Measurements from ENCODE around the gene BRF1.

GRCh38 chr14:105301103-105301914 is 508 bp upstream of the BRF1 start:
- no peak for TF ChIP-seq GATA2 (IDR thresholded peaks at IDR 0.05; ENCODE audit: low read depth, low read length)
- no peak for TF ChIP-seq GATA3 (IDR thresholded peaks at IDR 0.05; ENCODE audit: low read depth, low read length)

Data from SH-SY5Y (cell line).